Neural cell (in vitro differentiated cells): ENCODE results near the gene CLBA1.

ENCODE experiments used
- CTCF ChIP-seq: fragments of 450-650 bp; IDR thresholded peaks from 2 replicates; pipeline ENCODE4 v1.5.1; 2014; ENCODE audit warnings: antibody characterized with exemption, mild to moderate bottlenecking, moderate library complexity; ENCODE audit not compliant: poor library complexity, severe bottlenecking
- EP300 ChIP-seq: fragments of 450-650 bp; conservative IDR thresholded peaks from 2 replicates; pipeline ENCODE4 v1.6.1; 2014; ENCODE audit warnings: antibody characterized with exemption, mild to moderate bottlenecking, moderate library complexity; ENCODE audit not compliant: poor library complexity, severe bottlenecking
- EZH2 ChIP-seq: fragments of 200-600, 300-800 bp; shearing (Covaris generic), sonication (generic); IDR thresholded peaks from 2 replicates; pipeline ENCODE4 v1.6.1; 2014; ENCODE audit warnings: antibody characterized with exemption, low read length, borderline replicate concordance, mild to moderate bottlenecking; ENCODE audit not compliant: insufficient read depth, poor library complexity, severe bottlenecking
- POLR2AphosphoS5 ChIP-seq: IDR thresholded peaks from 2 replicates; pipeline ENCODE4 v1.6.1; 2012
- RAD21 ChIP-seq: fragments of 450-650 bp; conservative IDR thresholded peaks from 2 replicates; pipeline ENCODE4 v1.6.1; 2014; ENCODE audit warnings: antibody characterized with exemption, mild to moderate bottlenecking, moderate library complexity
- REST ChIP-seq: IDR thresholded peaks from 2 replicates; pipeline ENCODE4 v1.6.1; 2012; ENCODE audit warnings: borderline replicate concordance
- SMC3 ChIP-seq: fragments of 450-650 bp; conservative IDR thresholded peaks from 2 replicates; pipeline ENCODE4 v1.6.1; 2014; ENCODE audit warnings: antibody characterized with exemption, mild to moderate bottlenecking, moderate library complexity; ENCODE audit not compliant: poor library complexity

GRCh38 chr14:104938436-104938835 is 47.2 kb upstream of the CLBA1 start:
- no peak for TF ChIP-seq CTCF
- TF ChIP-seq EZH2 = no peak
- no peak for TF ChIP-seq RAD21
- no peak for TF ChIP-seq REST
- no peak for TF ChIP-seq POLR2AphosphoS5
- no peak for TF ChIP-seq SMC3
- no peak for TF ChIP-seq EP300
